Neural cell (in vitro differentiated cells): ENCODE measurements around the gene CAPN13. TPM values are rescaled to one million over a fixed set of nuclear protein-coding genes. Genes with fewer than 3 reads are reported as not detected.

Experiments
- H2AFZ ChIP-seq: fragments of 200-600, 300-800 bp; sonication (generic), shearing (Covaris generic); 2 replicates; pipeline ENCODE4 v1.6.0; 2014; ENCODE audit warnings: low read depth, mild to moderate bottlenecking, antibody characterized with exemption, low read length, moderate library complexity
- H3F3A ChIP-seq: fragments of 200-600 bp; shearing (Covaris generic); 2 replicates; pipeline ENCODE4 v1.6.1; 2016; ENCODE audit warnings: mild to moderate bottlenecking, moderate library complexity, mixed read lengths, antibody characterized with exemption, low read length; ENCODE audit not compliant: insufficient read depth, poor library complexity, severe bottlenecking
- H3K27ac ChIP-seq: fragments of 200-600, 300-800 bp; sonication (generic), shearing (Covaris generic); 2 replicates; pipeline ENCODE4 v1.5.1; 2014; ENCODE audit warnings: mild to moderate bottlenecking, low read length, moderate library complexity
- H3K27me3 ChIP-seq: fragments of 300-800, 200-600 bp; sonication (generic), shearing (Covaris generic); 2 replicates; pipeline ENCODE4 v1.6.0; 2014; ENCODE audit warnings: mild to moderate bottlenecking, low read depth, low read length, moderate library complexity; ENCODE audit not compliant: insufficient read depth
- H3K36me3 ChIP-seq: fragments of 300-800, 200-600 bp; sonication (generic), shearing (Covaris generic); 2 replicates; pipeline ENCODE4 v1.5.1; 2014; ENCODE audit warnings: mild to moderate bottlenecking, antibody characterized with exemption, low read length, moderate library complexity; ENCODE audit not compliant: insufficient read depth
- H3K4me2 ChIP-seq: fragments of 300-800, 200-600 bp; sonication (generic), shearing (Covaris generic); 2 replicates; pipeline ENCODE4 v1.6.0; 2014; ENCODE audit warnings: mild to moderate bottlenecking, low read length
- H3K4me3 ChIP-seq: fragments of 300-800, 200-600 bp; sonication (generic), shearing (Covaris generic); 2 replicates; pipeline ENCODE4 v1.5.1; 2014; ENCODE audit warnings: mild to moderate bottlenecking, low read length, moderate library complexity
- H3K79me2 ChIP-seq: fragments of 200-600 bp; shearing (Covaris generic); replicated peaks from 2 replicates; pipeline ENCODE4 v1.6.0; 2014; ENCODE audit warnings: mild to moderate bottlenecking, low read length, moderate library complexity; ENCODE audit not compliant: insufficient read depth
- H3K9ac ChIP-seq: fragments of 300-800, 200-600 bp; sonication (generic), shearing (Covaris generic); 2 replicates; pipeline ENCODE4 v1.6.1; 2016; ENCODE audit warnings: mild to moderate bottlenecking, low read length, mixed read lengths
- H3K9me2 ChIP-seq: fragments of 200-600 bp; shearing (Covaris generic); 2 replicates; pipeline ENCODE4 v1.6.1; 2016; ENCODE audit warnings: mild to moderate bottlenecking, low read length, mixed read lengths; ENCODE audit not compliant: insufficient read depth
- H3K9me3 ChIP-seq: fragments of 200-600, 300-800 bp; sonication (generic), shearing (Covaris generic); 2 replicates; pipeline ENCODE4 v1.6.1; 2016; ENCODE audit warnings: mild to moderate bottlenecking, mixed run types, low read length, moderate library complexity, mixed read lengths
- H4K20me1 ChIP-seq: fragments of 200-600 bp; shearing (Covaris generic); 2 replicates; pipeline ENCODE4 v1.6.1; 2016; ENCODE audit warnings: mild to moderate bottlenecking, mixed run types; ENCODE audit not compliant: insufficient read depth
- CTCF ChIP-seq: fragments of 450-650 bp; IDR thresholded peaks from 2 replicates; pipeline ENCODE4 v1.5.1; 2014; ENCODE audit warnings: antibody characterized with exemption, mild to moderate bottlenecking, moderate library complexity; ENCODE audit not compliant: poor library complexity, severe bottlenecking
- EP300 ChIP-seq: fragments of 450-650 bp; conservative IDR thresholded peaks from 2 replicates; pipeline ENCODE4 v1.6.1; 2014; ENCODE audit warnings: antibody characterized with exemption, mild to moderate bottlenecking, moderate library complexity; ENCODE audit not compliant: poor library complexity, severe bottlenecking
- EZH2 ChIP-seq: fragments of 200-600, 300-800 bp; shearing (Covaris generic), sonication (generic); IDR thresholded peaks from 2 replicates; pipeline ENCODE4 v1.6.1; 2014; ENCODE audit warnings: antibody characterized with exemption, low read length, borderline replicate concordance, mild to moderate bottlenecking; ENCODE audit not compliant: insufficient read depth, poor library complexity, severe bottlenecking
- MXI1 ChIP-seq: fragments of 450-650 bp; conservative IDR thresholded peaks from 2 replicates; pipeline ENCODE4 v1.6.1; 2014; ENCODE audit warnings: antibody characterized with exemption, mild to moderate bottlenecking; ENCODE audit not compliant: poor library complexity, severe bottlenecking
- POLR2AphosphoS5 ChIP-seq: IDR thresholded peaks from 2 replicates; pipeline ENCODE4 v1.6.1; 2012
- RAD21 ChIP-seq: fragments of 450-650 bp; conservative IDR thresholded peaks from 2 replicates; pipeline ENCODE4 v1.6.1; 2014; ENCODE audit warnings: antibody characterized with exemption, mild to moderate bottlenecking, moderate library complexity
- REST ChIP-seq: IDR thresholded peaks from 2 replicates; pipeline ENCODE4 v1.6.1; 2012; ENCODE audit warnings: borderline replicate concordance
- SMC3 ChIP-seq: fragments of 450-650 bp; conservative IDR thresholded peaks from 2 replicates; pipeline ENCODE4 v1.6.1; 2014; ENCODE audit warnings: antibody characterized with exemption, mild to moderate bottlenecking, moderate library complexity; ENCODE audit not compliant: poor library complexity
- TAF1 ChIP-seq: IDR thresholded peaks from 2 replicates; pipeline ENCODE4 v1.6.1; 2012; ENCODE audit warnings: low read depth
- polyA plus RNA-seq: library from polyadenylated mRNA; depleted of rRNA; stranded (reverse); fragments of >200 nt; gene quantifications from 2 replicates; pipeline ENCODE4 v1.2.3, GENCODE V29; 2014

CAPN13 gene
- polyA plus RNA-seq, 1 donor from 2014 or later, result not detected

GRCh38 chr2:30710461-30710860 is 96.8 kb downstream of the CAPN13 start:
- Histone ChIP-seq H3K9me3 (no peaks in the 10 kb centered on the region), H2AFZ (no peak overlapping the region), H3K27ac (no peak overlapping the region), H3K36me3 (no peaks in the 10 kb centered on the region), H3F3A (no peaks in the 10 kb centered on the region), H3K9ac (no peak overlapping the region), H3K9me2 (no peaks in the 10 kb centered on the region), H4K20me1 (no peaks in the 10 kb centered on the region), H3K4me3 (no peak overlapping the region), H3K27me3 (no peaks in the 10 kb centered on the region), H3K4me2 (no peak overlapping the region), H3K79me2 (no peaks in the 10 kb centered on the region)
- TF ChIP-seq TAF1 (no peak), POLR2AphosphoS5 (no peak), SMC3 (no peak), MXI1 (no peak), EP300 (no peak), CTCF (no peak), REST (no peak), EZH2 (no peak)

- H3K4me2 ChIP-seq, result no peak overlapping the region
- H3K27ac ChIP-seq, result no peak overlapping the region
- no peaks in the 10 kb centered on the region for H3F3A ChIP-seq
- H3K4me3 ChIP-seq, result no peak overlapping the region
- no peaks in the 10 kb centered on the region for H3K36me3 ChIP-seq
- TF ChIP-seq MXI1, result no peak
- TF ChIP-seq SMC3, result no peak
- no peak for TF ChIP-seq POLR2AphosphoS5
- TF ChIP-seq RAD21, result no peak
- no peak for TF ChIP-seq CTCF
- TF ChIP-seq EP300, result no peak
- no peak for TF ChIP-seq TAF1
- no peak for TF ChIP-seq REST
- no peak for TF ChIP-seq EZH2
- no peaks in the 10 kb centered on the region for H3K79me2 ChIP-seq
- H3K9me3 ChIP-seq, result no peaks in the 10 kb centered on the region
- no peak overlapping the region for H2AFZ ChIP-seq
- no peak overlapping the region for H3K9ac ChIP-seq
- H4K20me1 ChIP-seq, result no peaks in the 10 kb centered on the region
- H3K27me3 ChIP-seq, result no peaks in the 10 kb centered on the region
- no peaks in the 10 kb centered on the region for H3K9me2 ChIP-seq
Observed at GRCh38 chr2:30710016-30710415, 97.2 kb downstream of the CAPN13 start.
